HepG2 (cell line): ENCODE results near the gene VTI1B. TPM values are rescaled to one million over a fixed set of nuclear protein-coding genes. Genes with fewer than 3 reads are reported as not detected.
A peak's percentile ranks its signal among the peaks of the same experiment; 100 is the strongest.

Source experiments
- ARID2 ChIP-seq: sonication (generic); formaldehyde crosslinking; IDR thresholded peaks from 2 replicates; pipeline ENCODE4 v1.8.1; 2022; ENCODE audit warnings: mild to moderate bottlenecking, missing genetic modification reagents, borderline replicate concordance
- FOXC1 ChIP-seq: sonication (generic); formaldehyde crosslinking; IDR thresholded peaks from 2 replicates; pipeline ENCODE4 v1.8.0; 2022; ENCODE audit warnings: mild to moderate bottlenecking, missing genetic modification reagents, borderline replicate concordance
- FUBP1 ChIP-seq: sonication (generic); formaldehyde crosslinking; IDR thresholded peaks from 2 replicates; pipeline ENCODE4 v1.5.1; 2020; ENCODE audit warnings: missing genetic modification reagents, mild to moderate bottlenecking, borderline replicate concordance
- GABPA ChIP-seq, 2 experiments: IDR thresholded peaks; 2 replicates each; pipeline ENCODE4 v1.6.1; 2011 to 2016; ENCODE audit warnings: low read depth in 2 of 2, low read length in 1 of 2, missing biosample characterization in 1 of 2, missing genetic modification characterization in 1 of 2
- GABPB1 ChIP-seq: IDR thresholded peaks from 2 replicates; pipeline ENCODE4 v1.6.1; 2016; ENCODE audit warnings: mild to moderate bottlenecking, missing genetic modification reagents, moderate library complexity, missing compliant biosample characterization
- HDAC2 ChIP-seq: sonication (generic); formaldehyde crosslinking; IDR thresholded peaks from 2 replicates; pipeline ENCODE4 v1.4.0; 2020; ENCODE audit warnings: missing genetic modification reagents
- HINFP ChIP-seq: sonication (generic); formaldehyde crosslinking; IDR thresholded peaks from 2 replicates; pipeline ENCODE4 v1.4.0; 2020; ENCODE audit warnings: low read depth, mild to moderate bottlenecking, missing genetic modification reagents
- IRF9 ChIP-seq: sonication (generic); formaldehyde crosslinking; IDR thresholded peaks from 2 replicates; pipeline ENCODE4 v1.8.0; 2022; ENCODE audit warnings: missing genetic modification reagents, mild to moderate bottlenecking, borderline replicate concordance
- MIER3 ChIP-seq: IDR thresholded peaks from 2 replicates; pipeline ENCODE4 v1.6.1; 2016; ENCODE audit warnings: missing compliant biosample characterization, borderline replicate concordance
- POLR2A ChIP-seq, 2 experiments: IDR thresholded peaks; 2 replicates each; pipeline ENCODE4 v1.6.1; 2011; ENCODE audit warnings: low read depth in 2 of 2, low read length in 2 of 2, mild to moderate bottlenecking in 1 of 2, moderate library complexity in 1 of 2; ENCODE audit not compliant: insufficient read depth in 1 of 2
- POLR2AphosphoS5 ChIP-seq: IDR thresholded peaks from 2 replicates; pipeline ENCODE4 v1.6.1; 2012; ENCODE audit warnings: low read depth, low read length
- PREB ChIP-seq: sonication (generic); formaldehyde crosslinking; IDR thresholded peaks from 2 replicates; pipeline ENCODE4 v1.4.0; 2020; ENCODE audit warnings: missing genetic modification reagents
- SAFB2 ChIP-seq: sonication (generic); formaldehyde crosslinking; IDR thresholded peaks from 2 replicates; pipeline ENCODE4 v1.5.1; 2020; ENCODE audit warnings: missing genetic modification reagents, low read depth, mild to moderate bottlenecking, borderline replicate concordance
- SUZ12 ChIP-seq: fragments of 150-350 bp; IDR thresholded peaks from 2 replicates; pipeline ENCODE4 v1.6.1; 2014; ENCODE audit warnings: low read depth, low read length
- XRCC5 ChIP-seq: fragments of 200-400 bp; formaldehyde crosslinking; optimal IDR thresholded peaks from 2 replicates; pipeline ENCODE3; 2017; ENCODE audit warnings: mild to moderate bottlenecking, low read length
- ZBTB25 ChIP-seq: IDR thresholded peaks from 2 replicates; pipeline ENCODE4 v1.6.1; 2018; ENCODE audit warnings: missing genetic modification reagents
- ZNF224 ChIP-seq: sonication (generic); formaldehyde crosslinking; IDR thresholded peaks from 2 replicates; pipeline ENCODE4 v1.5.0; 2020; ENCODE audit warnings: mild to moderate bottlenecking, missing genetic modification reagents
- ZNF414 ChIP-seq: sonication (generic); formaldehyde crosslinking; IDR thresholded peaks from 2 replicates; pipeline ENCODE4 v1.5.0; 2020; ENCODE audit warnings: missing genetic modification reagents
- ZNF496 ChIP-seq: sonication (generic); formaldehyde crosslinking; IDR thresholded peaks from 2 replicates; pipeline ENCODE4 v1.8.1; 2023; ENCODE audit warnings: mild to moderate bottlenecking, moderate library complexity, missing genetic modification reagents; ENCODE audit not compliant: insufficient replicate concordance
- ZNF709 ChIP-seq: sonication (generic); formaldehyde crosslinking; IDR thresholded peaks from 2 replicates; pipeline ENCODE4 v1.5.0; 2020; ENCODE audit warnings: mild to moderate bottlenecking, missing genetic modification reagents
- polyA plus RNA-seq, 8 experiments: library from polyadenylated mRNA; depleted of rRNA in 3 of 8; stranded (reverse) in 7 of 8; unstranded in 1 of 8; fragments of >200 nt; fragmentation: Illumina TruSeq in 4 of 8; extraction: Trizol in 4 of 8; gene quantifications; 2 replicates each; pipeline versions ENCODE4 v1.2.1 to v1.2.3, GENCODE V29; 2011 to 2016; ENCODE audit warnings: low read depth in 4 of 8, missing spikeins in 1 of 8, mixed read lengths in 1 of 8; ENCODE audit not compliant: insufficient read depth in 1 of 8
- total RNA-seq, 5 experiments: library from RNA; depleted of rRNA; stranded (reverse); fragments of >200 nt; fragmentation: Illumina TruSeq; extraction: Trizol; gene quantifications; 2 replicates each; pipeline ENCODE4 v1.2.3, GENCODE V29; 2016; ENCODE audit warnings: low read depth in 1 of 5

Gene VTI1B
- total and polyA plus RNA-seq, 2 of the 13 experiments (the other 11 are each of a cell fraction or from before 2014, with no cell fraction given), result 39.0 to 103 TPM

- TF ChIP-seq ZNF414 (CRISPR knock-in tag), result peak; percentile 90
- TF ChIP-seq ZNF496 (CRISPR knock-in tag), result no peak
- TF ChIP-seq HDAC2 (CRISPR knock-in tag), result peak; percentile 19; the same call in 1 of the 2 replicates
- peak; percentile 36; the same call in 1 of the 2 replicates for TF ChIP-seq GABPA (IDR thresholded peaks at IDR 0.05; ENCODE audit: low read depth, low read length)
- peak; percentile 49; the same call in 1 of the 2 replicates for TF ChIP-seq GABPA (CRISPR knock-in tag; IDR thresholded peaks at IDR 0.05; ENCODE audit: low read depth)
- TF ChIP-seq FOXC1, result peak; percentile 83; the same call in 1 of the 2 replicates
- TF ChIP-seq XRCC5, result peak; percentile 48
- TF ChIP-seq ZNF709 (CRISPR knock-in tag), result peak; percentile 79
- TF ChIP-seq FUBP1 (CRISPR knock-in tag), result peak; percentile 68; the same call in 1 of the 2 replicates
- TF ChIP-seq IRF9 (CRISPR knock-in tag), result peak; percentile 25; the same call in 1 of the 2 replicates
- TF ChIP-seq PREB (CRISPR knock-in tag), result no peak
- TF ChIP-seq POLR2AphosphoS5, result 0 out of 2 replicates have a peak, but pooled peaks have one; percentile 36
- no peak for TF ChIP-seq ZBTB25 (CRISPR knock-in tag)
- TF ChIP-seq MIER3 (CRISPR knock-in tag), result 0 out of 2 replicates have a peak, but pooled peaks have one; percentile 38
- TF ChIP-seq ARID2 (CRISPR knock-in tag), result 0 out of 2 replicates have a peak, but pooled peaks have one; percentile 25
- peak; percentile 57 to 73 for TF ChIP-seq POLR2A (IDR thresholded peaks at IDR 0.05; ENCODE audit: insufficient read depth in 1 of 2, low read depth in 2 of 2, low read length in 2 of 2)
- peak; percentile 92 for TF ChIP-seq GABPB1
- peak; percentile 52; the same call in 1 of the 2 replicates for TF ChIP-seq ZNF224 (CRISPR knock-in tag)
- TF ChIP-seq SUZ12, result peak; percentile 59
- peak; percentile 50; the same call in 1 of the 2 replicates for TF ChIP-seq HINFP (CRISPR knock-in tag)
- TF ChIP-seq SAFB2 (CRISPR knock-in tag), result peak; percentile 90; the same call in 1 of the 2 replicates
Measured at GRCh38 chr14:67674480-67675218, at the start of gene VTI1B (continued).
